Measurements from ENCODE around the gene DEGS2.

Gene DEGS2

GRCh38 chr14:100173353-100173752 is 13.9 kb upstream of the DEGS2 start:
- no peak overlapping the region for H3K4me3 ChIP-seq (ENCODE audit: low read depth, low read length)
- no peak for DNase-seq (ENCODE audit: low read depth)
- TF ChIP-seq, protein P1, sequence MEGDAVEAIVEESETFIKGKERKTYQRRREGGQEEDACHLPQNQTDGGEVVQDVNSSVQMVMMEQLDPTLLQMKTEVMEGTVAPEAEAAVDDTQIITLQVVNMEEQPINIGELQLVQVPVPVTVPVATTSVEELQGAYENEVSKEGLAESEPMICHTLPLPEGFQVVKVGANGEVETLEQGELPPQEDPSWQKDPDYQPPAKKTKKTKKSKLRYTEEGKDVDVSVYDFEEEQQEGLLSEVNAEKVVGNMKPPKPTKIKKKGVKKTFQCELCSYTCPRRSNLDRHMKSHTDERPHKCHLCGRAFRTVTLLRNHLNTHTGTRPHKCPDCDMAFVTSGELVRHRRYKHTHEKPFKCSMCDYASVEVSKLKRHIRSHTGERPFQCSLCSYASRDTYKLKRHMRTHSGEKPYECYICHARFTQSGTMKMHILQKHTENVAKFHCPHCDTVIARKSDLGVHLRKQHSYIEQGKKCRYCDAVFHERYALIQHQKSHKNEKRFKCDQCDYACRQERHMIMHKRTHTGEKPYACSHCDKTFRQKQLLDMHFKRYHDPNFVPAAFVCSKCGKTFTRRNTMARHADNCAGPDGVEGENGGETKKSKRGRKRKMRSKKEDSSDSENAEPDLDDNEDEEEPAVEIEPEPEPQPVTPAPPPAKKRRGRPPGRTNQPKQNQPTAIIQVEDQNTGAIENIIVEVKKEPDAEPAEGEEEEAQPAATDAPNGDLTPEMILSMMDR (IDR thresholded peaks at IDR 0.05; ENCODE audit: insufficient read depth, low read depth, low read length, missing control alignments) = peak; percentile 7

DNA sequence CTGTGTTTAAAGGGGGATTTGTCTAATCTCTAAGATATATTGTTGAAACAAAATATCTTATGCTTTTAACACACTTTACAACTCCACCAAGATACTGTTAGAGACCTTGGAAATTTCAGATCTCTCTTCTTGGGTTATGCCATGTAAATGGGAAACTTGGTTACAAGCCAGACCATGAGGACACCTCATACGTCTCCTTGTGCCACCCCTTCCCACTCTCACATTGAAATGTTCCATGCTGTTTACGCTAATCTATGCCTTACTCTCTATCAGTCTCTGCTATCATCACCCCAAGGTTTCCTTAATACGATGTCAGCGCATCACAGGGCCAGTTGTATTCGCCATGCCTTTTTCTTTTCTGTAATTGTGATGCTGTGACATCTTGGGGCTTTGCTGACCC is 13.4 kb upstream of the DEGS2 start:
- TF ChIP-seq, protein P1 (IDR thresholded peaks at IDR 0.05; ENCODE audit: insufficient read depth, low read depth, low read length, missing control alignments) = no peak
- no peak for DNase-seq (ENCODE audit: low read depth)
- H3K4me3 ChIP-seq (ENCODE audit: low read depth, low read length) = no peak overlapping the region

- no peak for DNase-seq (ENCODE audit: low read depth)
- H3K4me3 ChIP-seq (ENCODE audit: low read depth, low read length) = no peak overlapping the region
- TF ChIP-seq, protein P1 (IDR thresholded peaks at IDR 0.05; ENCODE audit: insufficient read depth, low read depth, low read length, missing control alignments) = no peak
Observed at GRCh38 chr14:100170880-100171279, 11.4 kb upstream of the DEGS2 start.

DNA sequence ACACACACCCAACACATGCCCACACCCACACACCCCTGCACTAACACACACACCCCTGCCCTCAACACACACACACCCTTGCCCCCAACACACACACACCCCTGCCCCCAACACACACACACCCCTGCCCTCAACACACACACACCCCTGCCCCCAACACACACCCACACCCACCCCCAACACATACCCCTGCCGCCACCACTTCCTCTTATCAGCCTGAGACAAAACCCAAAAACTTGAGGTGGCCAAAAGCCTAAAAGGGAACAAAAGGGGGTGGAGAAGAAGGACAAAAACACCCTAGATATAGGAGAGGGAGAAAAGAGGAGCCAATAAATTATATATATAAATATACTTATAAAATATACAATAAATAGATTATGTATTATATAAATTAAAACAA is 9.1 kb upstream of the DEGS2 start:
- TF ChIP-seq, protein P1 (IDR thresholded peaks at IDR 0.05; ENCODE audit: insufficient read depth, low read depth, low read length, missing control alignments) = no peak
- DNase-seq (ENCODE audit: low read depth) = no peak
- no peak overlapping the region for H3K4me3 ChIP-seq (ENCODE audit: low read depth, low read length)

- DNase-seq (ENCODE audit: low read depth) = no peak
- TF ChIP-seq, protein P1 (IDR thresholded peaks at IDR 0.05; ENCODE audit: insufficient read depth, low read depth, low read length, missing control alignments) = no peak
- H3K4me3 ChIP-seq (ENCODE audit: low read depth, low read length) = no peak overlapping the region
Observed at GRCh38 chr14:100165831-100166440, 6.5 kb upstream of the DEGS2 start.

DNA sequence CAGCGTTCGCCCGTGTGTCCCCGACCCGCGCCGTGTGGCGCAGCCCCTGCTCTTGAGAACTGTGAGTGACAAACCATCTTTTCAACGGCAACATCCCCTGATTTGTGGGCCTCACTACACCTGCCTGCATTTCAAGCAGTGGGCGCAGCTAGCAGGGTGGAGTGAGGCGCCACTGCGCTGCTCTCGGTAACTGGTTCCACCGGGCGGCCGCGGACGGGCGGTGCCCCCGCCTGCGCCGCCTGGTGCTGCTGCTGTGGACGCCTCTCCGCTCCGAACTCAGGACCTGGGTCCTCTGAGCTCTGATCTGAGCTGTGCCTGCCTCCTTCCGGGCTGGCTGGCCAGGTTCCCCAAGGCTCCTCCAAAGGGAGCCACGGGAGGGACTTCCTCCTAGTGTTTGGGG is 5.9 kb upstream of the DEGS2 start:
- no peak for DNase-seq (ENCODE audit: low read depth)
- TF ChIP-seq, protein P1 (IDR thresholded peaks at IDR 0.05; ENCODE audit: insufficient read depth, low read depth, low read length, missing control alignments) = no peak
- no peak overlapping the region for H3K4me3 ChIP-seq (ENCODE audit: low read depth, low read length)

- no peak overlapping the region for H3K4me3 ChIP-seq (ENCODE audit: low read depth, low read length)
- TF ChIP-seq, protein P1 (IDR thresholded peaks at IDR 0.05; ENCODE audit: insufficient read depth, low read depth, low read length, missing control alignments) = no peak
- no peak for DNase-seq (ENCODE audit: low read depth)
Observed at GRCh38 chr14:100160534-100160916, 1.1 kb upstream of the DEGS2 start.

All from GM12865 (cell line).